K562 (cell line): ENCODE results near the gene PRKX. TPM values are rescaled to one million over a fixed set of nuclear protein-coding genes. Genes with fewer than 3 reads are reported as not detected.

Experiments used
- ATAC-seq: fragments of 200-7000 bp; cut with Tn5 transposase; 3 replicates; pipeline ENCODE4 v1.9.1; 2020; ENCODE audit warnings: moderate library complexity
- BruUV-seq: library from RNA; stranded (reverse); fragments of 400-500 nt; replicated peaks from 2 replicates; lab custom pipeline; 2021; lab: Mats Ljungman, UMichigan
- CTCF ChIA-PET: fragments of 300-600 bp; formaldehyde crosslinking; extraction: SDS; loops from one replicate; lab custom pipeline; 2021; ENCODE audit warnings: low intra/inter-chr PET ratio; lab: Yijun Ruan, JAX
- POLR2A ChIA-PET: fragments of 300-600, 350-650 bp; sonication (Branson Sonifier 250); formaldehyde crosslinking; extraction: SDS; loops from one replicate; lab custom pipeline; 2021; ENCODE audit warnings: antibody characterized with exemption, inconsistent platforms; lab: Yijun Ruan, JAX
- DNase-seq, 4 experiments: peaks; one replicate each; pipeline versions ENCODE4 v3.0.0 to v3.0.0-alpha.2; 2011 to 2018; ENCODE audit warnings: low spot score in 3 of 4, mixed read lengths in 3 of 4; ENCODE audit errors: extremely low read depth in 1 of 4
- FAIRE-seq: peaks from 2 replicates; lab custom pipeline; 2011; peaks lifted over from hg19 to GRCh38; lab: Jason Lieb, UNC
- H2AFZ ChIP-seq: 2 replicates; pipeline ENCODE4 v1.6.0; 2011; ENCODE audit warnings: low read depth, low read length, control low read depth, inconsistent platforms
- H3K27ac ChIP-seq: fragments of 200-600 bp; 3 replicates; pipeline ENCODE4 v1.8.0; 2011; ENCODE audit warnings: low read depth, mild to moderate bottlenecking, control low read depth, inconsistent platforms, low read length, moderate library complexity, mixed read lengths; ENCODE audit errors: extremely low read depth
- H3K27me3 ChIP-seq, 2 experiments: fragments of 300-600 bp in 1 of 2; 2 replicates in 1 of 2; 3 replicates in 1 of 2; pipeline versions ENCODE4 v1.6.0 to v1.8.0; 2011; ENCODE audit warnings: inconsistent platforms in 2 of 2, low read length in 2 of 2, mild to moderate bottlenecking in 1 of 2, mixed read lengths in 1 of 2, moderate library complexity in 1 of 2; ENCODE audit not compliant: control insufficient read depth in 2 of 2, insufficient read depth in 2 of 2
- H3K36me3 ChIP-seq: fragments of 300-600 bp; 3 replicates; pipeline ENCODE4 v1.8.0; 2011; ENCODE audit warnings: mild to moderate bottlenecking, low read length, inconsistent platforms; ENCODE audit not compliant: control insufficient read depth, insufficient read depth
- H3K4me1 ChIP-seq, 2 experiments: fragments of 200-600 bp in 1 of 2; replicated peaks in 1 of 2; 2 replicates in 1 of 2; 3 replicates in 1 of 2; pipeline versions ENCODE4 v1.5.1 to v1.8.0; 2011; ENCODE audit warnings: inconsistent platforms in 2 of 2, low read length in 2 of 2, mild to moderate bottlenecking in 1 of 2, mixed read lengths in 1 of 2, moderate library complexity in 1 of 2; ENCODE audit not compliant: control insufficient read depth in 2 of 2, insufficient read depth in 2 of 2
- H3K4me2 ChIP-seq: 2 replicates; pipeline ENCODE4 v1.6.1; 2011; ENCODE audit warnings: low read length, control low read depth, inconsistent platforms, mixed read lengths; ENCODE audit not compliant: insufficient read depth
- H3K4me3 ChIP-seq: fragments of 200-600 bp; sonication (generic), shearing (Covaris generic); 2 replicates; pipeline ENCODE4 v1.5.1; 2016; ENCODE audit warnings: control low read depth, inconsistent platforms
- H3K79me2 ChIP-seq: fragments of 200-600 bp; 3 replicates; pipeline ENCODE4 v1.8.0; 2011; ENCODE audit warnings: low read length, inconsistent platforms; ENCODE audit not compliant: control insufficient read depth, insufficient read depth
- H3K9ac ChIP-seq, 2 experiments: 2 replicates each; pipeline versions ENCODE4 v1.6.0 to v1.6.1; 2011; ENCODE audit warnings: low read depth in 2 of 2, low read length in 2 of 2, control low read depth in 1 of 2, inconsistent platforms in 1 of 2, mild to moderate bottlenecking in 1 of 2, mixed read lengths in 1 of 2; ENCODE audit not compliant: insufficient read depth in 1 of 2
- H3K9me1 ChIP-seq: one replicate; pipeline ENCODE4 v1.6.0; 2011; ENCODE audit warnings: inconsistent platforms, mild to moderate bottlenecking, low read length, moderate library complexity; ENCODE audit not compliant: control insufficient read depth, insufficient read depth
- H3K9me3 ChIP-seq: replicated peaks from 2 replicates; pipeline ENCODE4 v1.5.1; 2011; ENCODE audit warnings: low read depth, low read length, inconsistent platforms; ENCODE audit not compliant: control insufficient read depth, insufficient read depth
- H4K20me1 ChIP-seq: replicated peaks from 2 replicates; pipeline ENCODE4 v1.6.1; 2011; ENCODE audit warnings: low read length, inconsistent platforms, mixed read lengths; ENCODE audit not compliant: control insufficient read depth, insufficient read depth
- CBX8 ChIP-seq: fragments of 200-600 bp; sonication (generic); IDR thresholded peaks from 2 replicates; pipeline ENCODE4 v1.6.1; 2012; ENCODE audit warnings: borderline replicate concordance, mixed run types, low read depth, mild to moderate bottlenecking, moderate library complexity, mixed read lengths, low read length, control low read depth, inconsistent platforms; ENCODE audit not compliant: poor library complexity, severe bottlenecking; ENCODE audit errors: extremely low read depth
- FOXA3 ChIP-seq, 2 experiments: fragments of 450-650 bp in 1 of 2; sonication (generic) in 1 of 2; formaldehyde crosslinking; IDR thresholded peaks in 1 of 2; conservative IDR thresholded peaks in 1 of 2; 2 replicates each; pipeline versions ENCODE4 v1.4.0 to v1.8.0; 2020 to 2022; ENCODE audit warnings: mild to moderate bottlenecking in 2 of 2, missing genetic modification reagents in 1 of 2
- KAT2B ChIP-seq: IDR thresholded peaks from one replicate; pipeline ENCODE4 v1.6.1; 2012; ENCODE audit warnings: low read depth, mild to moderate bottlenecking, control low read depth, inconsistent platforms, low read length, moderate library complexity
- PKNOX1 ChIP-seq: fragments of 450-650 bp; IDR thresholded peaks from 2 replicates; pipeline ENCODE4 v1.6.1; 2016
- RBM22 ChIP-seq: fragments of 200-400 bp; formaldehyde crosslinking; IDR thresholded peaks from 2 replicates; pipeline ENCODE4 v1.6.1; 2018; ENCODE audit warnings: low read length, low read depth; ENCODE audit not compliant: poor library complexity, severe bottlenecking
- SIX5 ChIP-seq, 2 experiments: IDR thresholded peaks; 2 replicates each; pipeline ENCODE4 v1.6.1; 2011; ENCODE audit warnings: low read length in 2 of 2, borderline replicate concordance in 1 of 2, low read depth in 1 of 2, mild to moderate bottlenecking in 1 of 2, moderate library complexity in 1 of 2; ENCODE audit not compliant: insufficient read depth in 1 of 2
- TAF1 ChIP-seq: IDR thresholded peaks from 2 replicates; pipeline ENCODE4 v1.6.1; 2011; ENCODE audit warnings: mild to moderate bottlenecking, low read length, moderate library complexity; ENCODE audit not compliant: insufficient read depth, control insufficient read depth, severe bottlenecking; ENCODE audit errors: extremely low read depth
- ZFP1 ChIP-seq: fragments of 450-650 bp; formaldehyde crosslinking; IDR thresholded peaks from 2 replicates; pipeline ENCODE4 v1.4.0; 2020; ENCODE audit warnings: mild to moderate bottlenecking, mixed read lengths
- WGBS: fragments of 100-300 bp; shearing (Covaris generic); methylation state at CpG from one replicate; pipeline ENCODE4 v1.1.6; 2016; ENCODE audit warnings: low coverage, mixed read lengths; ENCODE audit not compliant: insufficient coverage; ENCODE audit errors: missing lambda C conversion rate; 5-methylcytosine and 5-hydroxymethylcytosine counted together
- in situ Hi-C: fragments of 300-500 bp; cut with MboI; formaldehyde crosslinking; loops from 4 replicates; pipeline ENCODE4 v1.15.0; 2018; ENCODE audit warnings: inconsistent platforms, mixed read lengths
- intact Hi-C: fragments of 100-400 bp; cut with micrococcal nuclease; formaldehyde crosslinking; loops from 2 replicates; pipeline ENCODE4 v1.14.2; 2022
- polyA plus RNA-seq, 8 experiments: library from polyadenylated mRNA; depleted of rRNA in 4 of 8; stranded (reverse) in 5 of 8; unstranded in 3 of 8; fragments of >200 nt; fragmentation: Nextera tagmentation in 2 of 8; fragmentation: Illumina TruSeq in 1 of 8; extraction: Ambion mirVana in 2 of 8; extraction: Trizol in 1 of 8; gene quantifications; 2 replicates each; pipeline versions ENCODE4 v1.2.1 to v1.2.3, GENCODE V29; 2011 to 2014; ENCODE audit warnings: inconsistent platforms in 1 of 8, missing spikeins in 1 of 8
- total RNA-seq, 7 experiments: library from RNA; depleted of rRNA in 6 of 7; stranded (reverse); fragments of >200 nt in 6 of 7; fragmentation: Illumina TruSeq in 2 of 7; extraction: Trizol in 2 of 7; gene quantifications; 2 replicates each; pipeline versions ENCODE4 v1.2.1 to v1.2.3, GENCODE V29; 2011 to 2021; ENCODE audit warnings: low replicate concordance in 1 of 7

PRKX gene
- total and polyA plus RNA-seq, 9 of the 15 experiments (the other 6 are each of a cell fraction or from before 2014, with no cell fraction given), result 3.3 to 29.4 (median 23.7) TPM

GRCh38 chrX:3697220-3697684 is 16.2 kb downstream of the PRKX start (continued):
- no peak for TF ChIP-seq SIX5 (IDR thresholded peaks at IDR 0.05; ENCODE audit: borderline replicate concordance in 1 of 2, insufficient read depth in 1 of 2, low read depth in 1 of 2, low read length in 2 of 2)
- no peak for TF ChIP-seq ZFP1 (CRISPR knock-in tag)
- TF ChIP-seq KAT2B, result no peak
- TF ChIP-seq PKNOX1, result 0 out of 2 replicates have a peak, but pooled peaks have one; percentile 24
- TF ChIP-seq RBM22, result no peak
- TF ChIP-seq CBX8, result no peak

DNA sequence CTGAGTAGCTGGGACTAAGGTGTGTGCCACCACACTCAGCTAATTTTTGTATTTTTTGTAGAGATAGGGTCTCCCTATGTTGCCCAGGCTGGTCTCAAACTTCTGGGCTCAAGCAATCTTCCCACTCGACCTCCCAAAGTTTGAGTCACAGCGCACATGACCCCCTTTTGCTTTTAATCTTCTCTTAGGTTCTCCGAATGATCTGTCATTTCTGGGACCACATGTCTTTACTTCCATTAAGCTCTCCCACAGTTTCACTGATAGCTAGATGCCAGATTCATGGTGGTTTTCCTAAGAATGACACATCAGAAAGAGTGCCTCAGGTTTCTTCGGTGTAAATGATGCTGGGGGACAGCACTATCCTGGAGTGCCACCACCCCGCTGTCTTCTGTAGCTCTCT is 17.9 kb downstream of the PRKX start:
- 0 out of 2 replicates have a peak, but pooled peaks cover 10% of the 10 kb centered on the region for H4K20me1 ChIP-seq
- in situ Hi-C loops, result no loop called here
- H3K27ac ChIP-seq, result no peak overlapping the region
- no peaks in the 10 kb centered on the region for H3K9me1 ChIP-seq
- DNase-seq (no peak), ATAC-seq (no peak), FAIRE-seq (no peak)
- peaks cover 14 to 18% of the 10 kb centered on the region in 2 experiments for H3K4me1 ChIP-seq
- H3K79me2 ChIP-seq, result peaks cover 54% of the 10 kb centered on the region
- H3K4me3 ChIP-seq, result no peak overlapping the region
- no peak overlapping the region for H2AFZ ChIP-seq
- no peaks in the 10 kb centered on the region for H3K27me3 ChIP-seq
- no TSS peak for BruUV-seq
- no peaks in the 10 kb centered on the region for H3K36me3 ChIP-seq
- CTCF ChIA-PET, result no interaction called here
- no peak overlapping the region for H3K9ac ChIP-seq
- H3K4me2 ChIP-seq, result no peak overlapping the region
- H3K9me3 ChIP-seq, result no peaks in the 10 kb centered on the region
- intact Hi-C loops, result no loop called here
- no peak for TF ChIP-seq TAF1
- no peak for TF ChIP-seq FOXA3 (CRISPR knock-in tag; conservative IDR thresholded peaks at IDR 0.05 in 1 of 2, IDR thresholded peaks at IDR 0.05 in 1 of 2)
- POLR2A ChIA-PET, result interaction anchor here (1.5 kb wide), 1 partner anchor 16 kb away, joined by 5 read pairs; no protein-coding TSS in a partner anchor
- WGBS, result 67% methylated on average over 5 of the region's 5 CpGs
